ENCODE data around the gene GSTT2B. TPM values are rescaled to one million over a fixed set of nuclear protein-coding genes. Genes with fewer than 3 reads are reported as not detected.
"Not testable (repeated sequence)": the region's sequence is repeated elsewhere in the genome, so short reads cannot be mapped to it uniquely, and the experiment has no call there.

The GSTT2B gene
- total and polyA plus RNA-seq, 2 of the 8 experiments (the other 6 are each of a cell fraction or from before 2014, with no cell fraction given): 6.3 to 13.3 TPM

- not testable (repeated sequence) for H3K36me3 ChIP-seq (ENCODE audit: control insufficient read depth in 2 of 4, insufficient read depth in 4 of 4, low read length in 3 of 4); H3K23ac ChIP-seq (ENCODE audit: insufficient read length); H3K4ac ChIP-seq (replicated peaks; ENCODE audit: insufficient read length, low read depth, low read length); H2BK12ac ChIP-seq (ENCODE audit: low read depth, low read length); H3K56ac ChIP-seq (replicated peaks; ENCODE audit: insufficient read length, low read depth, low read length); H3K4me1 ChIP-seq (replicated peaks in 1 of 4; ENCODE audit: control insufficient read depth in 3 of 4, insufficient read depth in 4 of 4, low read length in 3 of 4); H4K8ac ChIP-seq (ENCODE audit: extremely low read depth, insufficient read depth, low read length); H3K9ac ChIP-seq (replicated peaks in 1 of 4; ENCODE audit: extremely low read depth in 1 of 4, low read depth in 3 of 4, low read length in 3 of 4); H2BK20ac ChIP-seq (ENCODE audit: low read length); H2AK5ac ChIP-seq (ENCODE audit: low read depth, low read length); H2BK15ac ChIP-seq (ENCODE audit: low read length); H3K4me3 ChIP-seq (ENCODE audit: extremely low read depth in 1 of 4, insufficient read depth in 2 of 4, low read depth in 3 of 4, low read length in 4 of 4); H4K20me1 ChIP-seq (replicated peaks in 1 of 2; ENCODE audit: control insufficient read depth in 1 of 2, insufficient read depth in 2 of 2, low read length in 2 of 2); H3K9me3 ChIP-seq (ENCODE audit: insufficient read depth in 2 of 2, low read depth in 1 of 2, low read length in 1 of 2); H3K79me1 ChIP-seq (ENCODE audit: low read depth, low read length); H3K27ac ChIP-seq (ENCODE audit: low read depth, low read length); H3K23me2 ChIP-seq (ENCODE audit: low read depth, low read length); H2AFZ ChIP-seq (ENCODE audit: low read length); H3K79me2 ChIP-seq (ENCODE audit: control insufficient read depth in 1 of 2, insufficient read depth in 2 of 2, low read length in 2 of 2); FAIRE-seq; H3K18ac ChIP-seq (ENCODE audit: extremely low read depth, low read length); H3K27me3 ChIP-seq (replicated peaks in 1 of 4; ENCODE audit: control insufficient read depth in 3 of 4, extremely low read depth in 1 of 4, insufficient read depth in 3 of 4, low read length in 3 of 4); H4K91ac ChIP-seq (replicated peaks; ENCODE audit: insufficient read length, low read length); DNase-seq (ENCODE audit: low read depth in 1 of 2, low spot score in 2 of 2); H2BK5ac ChIP-seq (ENCODE audit: low read depth, low read length); H3K14ac ChIP-seq (ENCODE audit: insufficient read length); H4K5ac ChIP-seq (ENCODE audit: insufficient read length, low read depth, low read length); H3K4me2 ChIP-seq (ENCODE audit: insufficient read depth in 1 of 2, low read depth in 2 of 2, low read length in 2 of 2)
- 95% methylated on average over 1 of the region's 1 CpG; no CpG with 5 or more reads in 1 of the 2 experiments for WGBS, 2 experiments (ENCODE audit: extremely low coverage in 1 of 2, insufficient coverage in 1 of 2, insufficient read length in 1 of 2, insufficient replicate concordance in 2 of 2, low coverage in 1 of 2, low lambda C conversion rate in 2 of 2, missing lambda C conversion rate in 1 of 2)
- CTCF ChIA-PET (ENCODE audit: partially characterized antibody): interaction anchor here (1.0 to 1.9 kb wide), 6 partner anchors 9 to 60 kb away, joined by 3 to 8 read pairs (median 3); no protein-coding TSS in a partner anchor
- H2BK120ac ChIP-seq (replicated peaks; ENCODE audit: low read depth, low read length): peak overlapping the region; percentile 22
- POLR2A ChIA-PET (ENCODE audit: partially characterized antibody): interaction anchor here (0.8 to 1.4 kb wide), 3 partner anchors 22 to 54 kb away, joined by 3 read pairs; no protein-coding TSS in a partner anchor
Measured at GRCh38 chr22:23920267-23920611, 40.8 kb downstream of the GSTT2B start.
